Immature natural killer cell (primary cell): Measurements from ENCODE around the gene EPHB6. TPM values are rescaled to one million over a fixed set of nuclear protein-coding genes. Genes with fewer than 3 reads are reported as not detected.

ENCODE experiments used
- DNase-seq, 3 donors: peaks; one replicate each; pipeline ENCODE4 v3.0.0; 2022; ENCODE audit warnings: mixed read lengths in 1 of 3
- H3K27ac Mint-ChIP-seq, 6 donors: one replicate each; pipeline ENCODE4 v1.8.0; 2020; ENCODE audit warnings: mixed read lengths in 6 of 6, mild to moderate bottlenecking in 5 of 6, inconsistent platforms in 4 of 6, moderate library complexity in 3 of 6
- H3K27me3 Mint-ChIP-seq, 3 donors: one replicate each; pipeline ENCODE4 v1.8.0; 2020 to 2021; ENCODE audit warnings: low read depth in 3 of 3, mild to moderate bottlenecking in 3 of 3, mixed read lengths in 3 of 3, moderate library complexity in 3 of 3, inconsistent platforms in 1 of 3
- H3K36me3 Mint-ChIP-seq, 3 donors: one replicate each; pipeline ENCODE4 v1.8.0; 2020; ENCODE audit warnings: mixed read lengths in 3 of 3, inconsistent platforms in 2 of 3, mild to moderate bottlenecking in 2 of 3
- H3K4me1 Mint-ChIP-seq, 2 donors: one replicate each; pipeline ENCODE4 v1.8.0; 2020; ENCODE audit warnings: inconsistent platforms in 2 of 2, mild to moderate bottlenecking in 2 of 2, mixed read lengths in 2 of 2, moderate library complexity in 1 of 2
- H3K4me3 Mint-ChIP-seq, 5 donors: one replicate each; pipeline ENCODE4 v1.8.0; 2020; ENCODE audit warnings: mild to moderate bottlenecking in 5 of 5, mixed read lengths in 5 of 5, inconsistent platforms in 3 of 5, moderate library complexity in 3 of 5
- H3K9me3 Mint-ChIP-seq, 6 donors: one replicate each; pipeline ENCODE4 v1.8.0; 2020; ENCODE audit warnings: mild to moderate bottlenecking in 6 of 6, mixed read lengths in 6 of 6, inconsistent platforms in 4 of 6, moderate library complexity in 3 of 6
- polyA plus RNA-seq, 3 donors: library from polyadenylated mRNA; unstranded; fragments of 300-500 nt; fragmentation: Illumina TruSeq; gene quantifications; one replicate each; pipeline ENCODE4 v1.2.3, GENCODE V29; 2021

EPHB6 gene
- polyA plus RNA-seq, 3 donors from 2014 or later = 2.4 to 3.8 (median 2.6) TPM

DNA sequence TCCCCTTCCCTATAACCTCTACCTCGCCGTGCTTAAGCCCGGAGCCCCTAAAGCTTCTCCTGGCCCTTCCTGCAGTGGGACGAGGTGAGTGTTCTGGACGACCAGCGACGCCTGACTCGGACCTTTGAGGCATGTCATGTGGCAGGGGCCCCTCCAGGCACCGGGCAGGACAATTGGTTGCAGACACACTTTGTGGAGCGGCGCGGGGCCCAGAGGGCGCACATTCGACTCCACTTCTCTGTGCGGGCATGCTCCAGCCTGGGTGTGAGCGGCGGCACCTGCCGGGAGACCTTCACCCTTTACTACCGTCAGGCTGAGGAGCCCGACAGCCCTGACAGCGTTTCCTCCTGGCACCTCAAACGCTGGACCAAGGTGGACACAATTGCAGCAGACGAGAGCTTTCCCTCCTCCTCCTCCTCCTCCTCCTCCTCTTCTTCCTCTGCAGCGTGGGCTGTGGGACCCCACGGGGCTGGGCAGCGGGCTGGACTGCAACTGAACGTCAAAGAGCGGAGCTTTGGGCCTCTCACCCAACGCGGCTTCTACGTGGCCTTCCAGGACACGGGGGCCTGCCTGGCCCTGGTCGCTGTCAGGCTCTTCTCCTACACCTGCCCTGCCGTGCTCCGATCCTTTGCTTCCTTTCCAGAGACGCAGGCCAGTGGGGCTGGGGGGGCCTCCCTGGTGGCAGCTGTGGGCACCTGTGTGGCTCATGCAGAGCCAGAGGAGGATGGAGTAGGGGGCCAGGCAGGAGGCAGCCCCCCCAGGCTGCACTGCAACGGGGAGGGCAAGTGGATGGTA, 9.2 kb downstream of the EPHB6 start:
- no peaks in the 10 kb centered on the region for H3K4me1 Mint-ChIP-seq
- H3K4me3 Mint-ChIP-seq = no peak overlapping the region
- H3K27ac Mint-ChIP-seq = no peak overlapping the region

DNA sequence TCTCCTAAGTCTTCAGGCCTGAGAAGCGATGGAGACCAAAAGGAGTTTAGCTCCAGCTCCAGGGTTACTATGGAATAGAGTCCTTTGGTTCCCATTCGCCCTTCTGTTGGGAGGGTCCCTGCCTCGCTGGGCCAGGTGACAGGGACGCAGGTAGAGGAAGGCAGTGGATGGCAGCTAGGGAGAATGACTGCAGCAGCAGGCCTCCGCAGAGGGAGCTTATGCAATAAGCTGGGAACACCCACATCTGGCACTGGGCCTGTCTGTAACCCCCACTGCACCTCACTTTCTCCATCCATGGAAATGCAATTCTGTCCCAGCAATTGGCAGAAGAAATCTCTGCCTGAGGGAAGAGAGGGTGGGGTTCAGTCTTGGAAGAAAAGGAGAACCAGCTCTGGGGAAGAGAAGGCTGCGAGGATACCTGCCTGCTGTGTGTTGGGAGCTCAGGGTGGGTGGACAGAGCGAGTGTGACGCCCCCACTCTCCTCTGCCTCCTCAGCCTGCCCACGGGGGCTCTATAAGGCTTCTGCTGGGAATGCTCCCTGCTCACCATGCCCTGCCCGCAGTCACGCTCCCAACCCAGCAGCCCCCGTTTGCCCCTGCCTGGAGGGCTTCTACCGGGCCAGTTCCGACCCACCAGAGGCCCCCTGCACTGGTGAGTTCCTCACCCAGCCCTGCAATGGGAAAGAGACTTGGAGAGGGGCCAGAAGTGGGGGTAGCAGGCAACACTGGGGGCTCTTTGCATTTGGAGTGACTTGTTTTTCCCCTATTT, 10.3 kb downstream of the EPHB6 start:
- no peak for DNase-seq
- Mint-ChIP-seq H3K4me3 (no peak overlapping the region), H3K27me3 (peaks cover 0 to 4% (median 0%) of the 10 kb centered on the region in 3 donors), H3K9me3 (no peaks in the 10 kb centered on the region), H3K27ac (no peak overlapping the region), H3K36me3 (peaks cover 0 to 4% (median 0%) of the 10 kb centered on the region in 3 donors), H3K4me1 (no peaks in the 10 kb centered on the region)

More for the DNA sequence above, 9.2 kb downstream of the EPHB6 start:
- Mint-ChIP-seq H3K27me3 (peaks cover 0 to 4% (median 0%) of the 10 kb centered on the region in 3 donors), H3K9me3 (no peaks in the 10 kb centered on the region), H3K36me3 (peaks cover 0 to 4% (median 0%) of the 10 kb centered on the region in 3 donors)
- DNase-seq = no peak

GRCh38 chr7:142865766-142866165, 10.9 kb downstream of the EPHB6 start:
- no peaks in the 10 kb centered on the region for H3K4me1 Mint-ChIP-seq
- H3K4me3 Mint-ChIP-seq = no peak overlapping the region
- H3K9me3 Mint-ChIP-seq = no peaks in the 10 kb centered on the region
- no peak overlapping the region for H3K27ac Mint-ChIP-seq
- peaks cover 0 to 4% (median 0%) of the 10 kb centered on the region in 3 donors for H3K27me3 Mint-ChIP-seq
- DNase-seq = no peak
- H3K36me3 Mint-ChIP-seq = peaks cover 0 to 4% (median 0%) of the 10 kb centered on the region in 3 donors

DNA sequence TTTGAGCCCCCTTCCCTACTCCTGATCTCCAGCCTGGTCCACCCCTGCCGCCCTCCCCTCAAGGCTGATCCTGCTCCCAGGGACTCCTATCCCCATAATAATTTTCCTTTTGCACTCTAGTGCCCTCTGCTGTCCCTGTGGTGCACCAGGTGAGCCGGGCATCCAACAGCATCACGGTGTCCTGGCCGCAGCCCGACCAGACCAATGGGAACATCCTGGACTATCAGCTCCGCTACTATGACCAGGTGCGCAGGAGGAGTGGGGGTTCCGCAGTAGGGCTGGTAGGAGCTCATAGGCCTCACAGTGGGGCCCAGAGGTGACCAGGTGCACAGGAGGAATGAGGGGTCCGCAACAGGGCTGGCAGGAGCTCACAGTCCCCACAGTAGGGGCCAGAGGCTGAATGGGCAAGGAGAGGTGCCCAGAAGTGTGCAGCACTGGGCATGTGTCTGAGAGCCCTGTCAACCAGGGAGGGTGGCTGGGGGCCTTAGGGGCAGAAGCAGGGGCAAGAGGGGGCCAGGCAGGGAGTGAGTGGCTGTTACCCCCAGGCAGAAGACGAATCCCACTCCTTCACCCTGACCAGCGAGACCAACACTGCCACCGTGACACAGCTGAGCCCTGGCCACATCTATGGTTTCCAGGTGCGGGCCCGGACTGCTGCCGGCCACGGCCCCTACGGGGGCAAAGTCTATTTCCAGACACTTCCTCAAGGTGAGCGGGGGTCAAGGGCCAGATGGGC, 11.7 kb downstream of the EPHB6 start:
- Mint-ChIP-seq H3K9me3 (no peaks in the 10 kb centered on the region), H3K4me3 (no peak overlapping the region), H3K27ac (no peak overlapping the region)

DNA sequence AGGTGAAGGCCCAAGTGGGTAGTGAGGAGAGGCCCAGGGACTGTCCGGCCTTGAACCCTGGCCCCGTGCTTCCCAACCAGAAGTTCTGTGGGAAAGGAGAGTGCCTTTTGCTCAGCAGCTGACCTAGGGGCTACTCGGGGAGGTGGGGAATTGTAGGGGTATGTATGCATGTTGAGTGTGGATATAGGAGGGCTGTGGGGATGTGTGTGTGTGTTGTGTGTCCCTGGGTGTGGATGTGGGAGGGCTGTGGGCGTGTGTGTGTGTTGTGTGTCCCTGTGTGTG, 12.2 kb downstream of the EPHB6 start:
- Mint-ChIP-seq H3K27me3 (peaks cover 0 to 4% (median 0%) of the 10 kb centered on the region in 3 donors), H3K4me3 (no peak overlapping the region), H3K36me3 (peaks cover 0 to 4% (median 0%) of the 10 kb centered on the region in 3 donors), H3K9me3 (no peaks in the 10 kb centered on the region), H3K4me1 (no peaks in the 10 kb centered on the region), H3K27ac (no peak overlapping the region)
- no peak for DNase-seq

More for the DNA sequence above, 11.7 kb downstream of the EPHB6 start:
- Mint-ChIP-seq H3K27me3 (peaks cover 0 to 4% (median 0%) of the 10 kb centered on the region in 3 donors), H3K36me3 (peaks cover 0 to 4% (median 0%) of the 10 kb centered on the region in 3 donors), H3K4me1 (no peaks in the 10 kb centered on the region)
- DNase-seq = no peak

DNA sequence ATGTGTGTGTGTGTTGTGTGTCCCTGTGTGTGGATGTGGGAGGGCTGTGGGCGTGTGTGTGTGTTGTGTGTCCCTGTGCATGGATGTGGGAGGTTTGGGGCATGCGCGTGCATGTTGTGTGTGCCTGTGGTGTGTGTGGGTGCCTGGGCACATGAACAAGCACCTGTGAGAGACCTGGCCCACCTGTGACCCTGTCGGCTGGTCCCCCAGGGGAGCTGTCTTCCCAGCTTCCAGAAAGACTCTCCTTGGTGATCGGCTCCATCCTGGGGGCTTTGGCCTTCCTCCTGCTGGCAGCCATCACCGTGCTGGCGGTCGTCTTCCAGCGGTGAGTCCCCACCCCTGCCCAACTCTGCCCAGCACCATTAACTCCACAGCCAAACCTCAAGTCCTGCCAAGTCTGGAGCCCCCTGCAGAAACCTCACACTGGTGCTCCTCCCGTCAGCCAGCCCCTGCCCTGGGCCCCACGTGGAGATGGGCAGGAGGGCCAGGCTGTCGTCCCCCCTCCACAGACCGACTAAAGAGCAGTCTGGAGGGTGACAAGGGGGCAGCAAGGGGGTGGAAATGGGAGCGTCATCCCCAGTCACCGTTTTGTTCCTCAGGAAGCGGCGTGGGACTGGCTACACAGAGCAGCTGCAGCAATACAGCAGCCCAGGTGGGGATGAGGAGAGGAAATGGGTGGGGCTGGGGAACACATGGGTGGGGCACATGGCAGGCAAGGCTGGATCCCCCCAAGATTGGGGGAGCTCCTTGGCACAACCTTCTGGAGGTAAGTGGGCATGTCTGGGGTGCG, 12.7 kb downstream of the EPHB6 start:
- Mint-ChIP-seq H3K9me3 (no peaks in the 10 kb centered on the region), H3K36me3 (peaks cover 0 to 4% (median 0%) of the 10 kb centered on the region in 3 donors), H3K4me3 (no peak overlapping the region), H3K4me1 (no peaks in the 10 kb centered on the region), H3K27ac (no peak overlapping the region), H3K27me3 (peaks cover 0 to 4% (median 2%) of the 10 kb centered on the region in 3 donors)
- no peak for DNase-seq

DNA sequence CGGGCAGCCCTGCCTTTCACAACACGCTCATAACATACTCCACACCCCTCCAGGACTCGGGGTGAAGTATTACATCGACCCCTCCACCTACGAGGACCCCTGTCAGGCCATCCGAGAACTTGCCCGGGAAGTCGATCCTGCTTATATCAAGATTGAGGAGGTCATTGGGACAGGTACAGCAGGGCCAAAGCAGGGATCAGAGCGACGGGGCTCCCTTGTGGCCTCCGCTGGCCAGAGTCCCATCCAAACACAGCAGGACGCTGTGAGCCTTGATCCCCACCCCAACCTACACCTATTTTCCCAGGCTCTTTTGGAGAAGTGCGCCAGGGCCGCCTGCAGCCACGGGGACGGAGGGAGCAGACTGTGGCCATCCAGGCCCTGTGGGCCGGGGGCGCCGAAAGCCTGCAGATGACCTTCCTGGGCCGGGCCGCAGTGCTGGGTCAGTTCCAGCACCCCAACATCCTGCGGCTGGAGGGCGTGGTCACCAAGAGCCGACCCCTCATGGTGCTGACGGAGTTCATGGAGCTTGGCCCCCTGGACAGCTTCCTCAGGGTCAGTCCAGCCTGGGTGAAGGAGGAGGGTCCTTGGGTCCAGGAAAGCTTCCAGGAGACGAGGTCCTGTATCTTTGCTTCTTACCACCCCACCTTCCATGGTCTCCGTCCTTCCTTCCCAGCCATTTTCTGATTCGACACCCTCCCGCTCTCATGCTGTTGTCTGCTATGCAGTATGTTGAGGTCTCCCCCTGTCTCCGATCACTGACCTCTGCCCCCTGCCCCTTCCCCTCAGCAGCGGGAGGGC, 13.5 kb downstream of the EPHB6 start:
- no peak for DNase-seq
- Mint-ChIP-seq H3K27me3 (peaks cover 0 to 2% (median 2%) of the 10 kb centered on the region in 3 donors), H3K36me3 (no peaks in the 10 kb centered on the region), H3K9me3 (no peaks in the 10 kb centered on the region), H3K27ac (no peak overlapping the region), H3K4me3 (no peak overlapping the region), H3K4me1 (no peaks in the 10 kb centered on the region)

- H3K27me3 Mint-ChIP-seq = peaks cover 0 to 2% (median 2%) of the 10 kb centered on the region in 3 donors
- no peaks in the 10 kb centered on the region for H3K36me3 Mint-ChIP-seq
- no peak overlapping the region for H3K27ac Mint-ChIP-seq
- no peaks in the 10 kb centered on the region for H3K9me3 Mint-ChIP-seq
- H3K4me3 Mint-ChIP-seq = no peak overlapping the region
- DNase-seq = no peak
- H3K4me1 Mint-ChIP-seq = no peaks in the 10 kb centered on the region
Observed at GRCh38 chr7:142868986-142869415, 14.1 kb downstream of the EPHB6 start.

DNA sequence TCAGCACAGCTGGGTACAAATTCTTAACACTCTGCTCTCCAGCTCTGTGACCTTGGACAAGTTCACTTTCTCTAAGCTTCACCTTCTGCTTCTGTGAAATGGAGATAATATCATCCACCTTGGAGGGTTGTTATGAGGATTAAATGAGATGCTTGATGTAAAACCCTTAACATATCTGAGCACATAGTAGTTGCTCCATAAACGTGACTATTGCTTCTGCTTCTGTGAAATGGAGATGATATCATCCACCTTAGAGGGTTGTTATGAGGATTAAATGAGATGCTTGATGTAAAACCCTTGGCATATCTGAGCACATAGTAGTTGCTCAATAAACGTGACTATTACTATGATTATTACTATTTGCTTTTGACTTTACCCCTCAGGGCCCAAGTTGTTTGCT, 14.6 kb downstream of the EPHB6 start:
- Mint-ChIP-seq H3K4me1 (no peaks in the 10 kb centered on the region), H3K36me3 (no peaks in the 10 kb centered on the region), H3K27ac (no peak overlapping the region), H3K9me3 (no peaks in the 10 kb centered on the region), H3K27me3 (peaks cover 0 to 2% (median 2%) of the 10 kb centered on the region in 3 donors), H3K4me3 (no peak overlapping the region)
- no peak for DNase-seq

DNA sequence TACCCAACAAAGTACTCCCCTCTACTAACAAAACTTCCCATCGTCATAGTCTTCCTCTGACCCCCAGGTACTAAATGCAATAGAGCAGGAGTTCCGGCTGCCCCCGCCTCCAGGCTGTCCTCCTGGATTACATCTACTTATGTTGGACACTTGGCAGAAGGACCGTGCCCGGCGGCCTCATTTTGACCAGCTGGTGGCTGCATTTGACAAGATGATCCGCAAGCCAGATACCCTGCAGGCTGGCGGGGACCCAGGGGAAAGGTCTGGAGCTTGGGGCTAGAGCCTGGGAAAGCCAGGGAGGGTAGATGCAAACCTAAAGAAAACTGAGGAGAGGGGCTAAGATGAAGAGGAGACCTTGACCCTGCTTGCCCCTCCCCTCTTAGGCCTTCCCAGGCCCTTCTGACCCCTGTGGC, 15.3 kb downstream of the EPHB6 start:
- H3K4me1 Mint-ChIP-seq = no peaks in the 10 kb centered on the region
- H3K36me3 Mint-ChIP-seq = no peaks in the 10 kb centered on the region
- H3K27me3 Mint-ChIP-seq = peaks cover 1 to 2% (median 2%) of the 10 kb centered on the region in 3 donors
- DNase-seq = no peak
- H3K9me3 Mint-ChIP-seq = no peaks in the 10 kb centered on the region
- H3K4me3 Mint-ChIP-seq = no peak overlapping the region
- no peak overlapping the region for H3K27ac Mint-ChIP-seq

DNA sequence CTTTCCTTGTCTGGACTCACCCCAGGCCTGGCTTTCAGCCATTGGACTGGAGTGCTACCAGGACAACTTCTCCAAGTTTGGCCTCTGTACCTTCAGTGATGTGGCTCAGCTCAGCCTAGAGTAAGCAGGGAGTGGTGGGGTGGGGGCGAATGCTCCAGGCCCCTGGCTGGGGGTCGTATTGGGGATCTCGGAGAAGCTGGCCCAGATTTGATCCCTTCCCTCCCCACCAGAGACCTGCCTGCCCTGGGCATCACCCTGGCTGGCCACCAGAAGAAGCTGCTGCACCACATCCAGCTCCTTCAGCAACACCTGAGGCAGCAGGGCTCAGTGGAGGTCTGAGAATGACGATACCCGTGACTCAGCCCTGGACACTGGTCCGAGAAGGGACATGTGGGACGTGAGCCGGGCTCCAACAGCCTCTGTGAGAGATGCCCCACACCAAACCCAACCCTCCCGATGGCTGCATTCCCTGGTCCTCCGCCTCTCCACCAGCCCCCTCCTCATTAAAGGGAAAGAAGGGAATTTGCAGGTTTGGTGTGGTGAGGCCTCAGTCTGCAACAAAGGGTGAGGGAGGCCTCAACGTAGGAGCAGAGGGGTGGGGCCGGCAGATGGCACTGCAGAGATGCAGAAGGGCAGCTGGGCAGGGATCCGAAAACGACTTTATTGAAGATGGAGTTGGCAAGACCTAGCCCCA, 15.8 kb downstream of the EPHB6 start:
- Mint-ChIP-seq H3K4me3 (no peak overlapping the region), H3K27ac (no peak overlapping the region), H3K36me3 (no peaks in the 10 kb centered on the region), H3K4me1 (no peaks in the 10 kb centered on the region), H3K9me3 (no peaks in the 10 kb centered on the region), H3K27me3 (peaks cover 2 to 4% (median 3%) of the 10 kb centered on the region in 3 donors)
- no peak for DNase-seq
